Tibial nerve (tissue), 3 donors: ENCODE data around the gene MAMDC4.
"Not testable (repeated sequence)": the region's sequence is repeated elsewhere in the genome, so short reads cannot be mapped to it uniquely, and the experiment has no call there.

Experiments used
- CTCF ChIP-seq, 5 experiments: fragments of 200-600 bp in 3 of 5; fragments of 450-650 bp in 2 of 5; sonication (generic) in 3 of 5; IDR thresholded peaks; one replicate each; pipeline ENCODE4 v1.5.1; 2016 to 2019; ENCODE audit warnings: antibody characterized with exemption in 5 of 5, mild to moderate bottlenecking in 3 of 5, moderate library complexity in 2 of 5
- POLR2A ChIP-seq, 2 donors: fragments of 450-650 bp; IDR thresholded peaks; one replicate each; pipeline ENCODE4 v1.6.1; 2017; ENCODE audit warnings: antibody characterized with exemption in 2 of 2, mild to moderate bottlenecking in 2 of 2, moderate library complexity in 2 of 2

GRCh38 chr9:136837856-136838277 lies 14.3 kb upstream of the MAMDC4 start:
- not testable (repeated sequence) for TF ChIP-seq POLR2A, CTCF (IDR thresholded peaks at IDR 0.05)
